GM19452 (cell line): Measurements from ENCODE around the gene IFT88.
"Not testable (repeated sequence)": the region's sequence is repeated elsewhere in the genome, so short reads cannot be mapped to it uniquely, and the experiment has no call there.

Experiments
- ATAC-seq: cut with Tn5 transposase; IDR thresholded peaks from one replicate; pipeline ENCODE4 v1.9.1; 2021; ENCODE audit not compliant: unreplicated experiment

IFT88 gene

GRCh38 chr13:20623000-20623399 lies 56.0 kb downstream of the IFT88 start:
- no peak for ATAC-seq

DNA sequence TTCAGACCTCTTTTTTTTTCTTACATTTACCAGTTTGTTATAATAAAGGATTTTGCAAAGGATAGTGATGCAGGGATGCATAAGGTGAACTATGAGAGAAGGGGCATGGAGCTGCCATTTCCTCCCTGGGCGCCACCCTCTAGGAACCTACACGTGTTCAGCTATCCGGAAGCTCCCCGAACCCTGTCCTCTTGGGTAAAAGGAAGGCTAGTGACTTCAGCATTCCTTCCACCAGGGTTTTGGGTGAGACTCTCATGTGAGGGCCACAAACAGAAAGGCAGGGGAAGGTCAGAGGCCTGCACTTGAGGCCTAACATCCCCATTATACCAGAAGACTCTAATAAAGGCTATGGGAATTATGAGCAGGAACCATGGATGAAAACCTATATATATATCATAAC lies 57.3 kb downstream of the IFT88 start:
- ATAC-seq, result no peak

DNA sequence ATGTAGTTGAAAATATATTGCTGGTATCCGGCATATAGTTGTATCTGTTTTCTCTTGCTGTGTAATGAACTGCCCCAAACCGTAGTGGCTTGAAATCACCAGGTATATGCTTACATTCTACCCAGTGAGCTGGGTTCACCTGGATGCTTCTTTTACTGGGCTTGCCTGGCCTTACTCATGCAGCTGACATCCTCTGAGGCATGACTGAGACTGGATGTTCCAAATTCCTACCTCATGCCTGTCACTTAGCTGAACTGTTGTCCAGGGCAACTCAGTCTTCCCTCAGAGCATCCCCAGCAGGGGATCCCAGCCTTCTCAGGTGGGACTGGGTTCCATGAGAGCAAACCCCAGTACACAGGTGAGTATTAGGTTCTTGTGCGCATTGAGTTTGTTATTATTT lies 66.8 kb downstream of the IFT88 start:
- no peak for ATAC-seq

- ATAC-seq, result no peak
Measured at GRCh38 chr13:20636079-20636478, 69.1 kb downstream of the IFT88 start.

GRCh38 chr13:20637811-20638210 lies 70.9 kb downstream of the IFT88 start:
- ATAC-seq, result no peak

DNA sequence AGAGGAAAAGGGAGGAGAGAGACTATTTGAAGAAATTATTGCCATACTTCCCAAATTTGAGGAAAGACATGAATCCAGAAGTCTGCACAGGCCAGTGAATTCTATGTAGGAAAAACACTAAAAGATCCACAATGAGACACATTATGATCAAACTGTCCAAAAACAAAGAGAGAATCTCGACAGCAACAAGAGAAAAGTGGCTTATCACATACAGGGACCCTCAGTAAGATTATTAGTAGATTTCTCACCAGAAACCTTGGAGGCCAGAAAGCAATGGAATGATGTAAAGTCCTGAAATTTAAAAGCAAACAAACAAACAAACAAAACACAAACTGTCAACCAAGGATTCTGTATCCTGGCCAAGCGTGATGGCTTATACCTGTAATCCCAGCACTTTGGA lies 80.8 kb downstream of the IFT88 start:
- ATAC-seq, result no peak

- no peak for ATAC-seq
Measured at GRCh38 chr13:20652946-20653345, 86.0 kb downstream of the IFT88 start.

GRCh38 chr13:20654156-20654555 lies 87.2 kb downstream of the IFT88 start:
- no peak for ATAC-seq

DNA sequence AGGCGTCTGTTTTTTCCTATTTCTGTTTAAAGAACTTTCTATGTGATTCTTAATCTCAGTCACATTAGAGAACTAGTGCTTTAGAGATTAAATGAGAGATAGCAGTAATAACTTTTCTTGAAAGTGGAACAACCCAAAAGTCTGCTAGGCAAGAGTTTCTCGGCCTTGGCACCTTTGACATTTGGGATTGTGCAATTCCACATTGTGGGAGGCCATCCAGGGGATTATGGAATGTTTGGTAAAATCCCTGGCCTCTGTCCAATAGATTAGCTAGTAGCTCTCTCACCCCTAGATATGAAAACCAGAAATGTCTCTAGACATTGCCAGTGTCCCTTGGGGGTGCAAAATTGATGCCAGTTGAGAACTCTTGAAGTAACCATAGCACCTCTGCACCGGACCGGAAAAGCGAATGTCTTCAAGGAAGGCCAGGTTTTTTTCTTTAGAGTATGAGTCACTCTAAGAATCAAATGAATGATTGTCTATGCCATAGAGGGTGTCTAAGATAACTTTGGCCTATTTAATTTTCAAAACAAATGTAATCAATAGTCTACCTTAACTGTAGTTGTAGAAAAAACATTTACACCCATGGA lies 91.6 kb downstream of the IFT88 start:
- ATAC-seq, result no peak

GRCh38 chr13:20664351-20664750 lies 97.4 kb downstream of the IFT88 start:
- ATAC-seq, result no peak

- ATAC-seq, result no peak
Measured at GRCh38 chr13:20666948-20667347, 100.0 kb downstream of the IFT88 start.

- no peak for ATAC-seq
Measured at GRCh38 chr13:20667857-20668437, 101.0 kb downstream of the IFT88 start.

DNA sequence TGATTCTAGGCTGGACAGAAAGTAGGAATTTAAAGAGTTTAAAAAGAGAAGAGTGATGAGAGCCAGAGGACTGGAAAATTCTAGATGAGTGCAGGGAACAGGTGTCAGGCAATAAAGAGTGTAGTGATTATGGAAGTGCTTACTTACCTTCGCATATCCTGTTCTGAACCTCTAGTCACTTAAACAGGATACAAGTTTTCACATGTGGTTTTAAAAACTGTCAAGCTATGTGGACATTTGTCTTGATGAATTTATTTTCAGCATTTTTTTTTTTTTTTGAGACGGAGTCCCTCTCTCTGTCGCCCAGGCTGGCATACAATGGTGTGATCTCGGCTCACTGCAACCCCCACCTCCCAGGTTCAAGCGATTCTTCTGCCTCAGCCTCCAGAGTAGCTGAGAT lies 102.2 kb downstream of the IFT88 start:
- no peak for ATAC-seq

GRCh38 chr13:20671789-20672188 lies 104.8 kb downstream of the IFT88 start:
- ATAC-seq, result no peak

- ATAC-seq, result no peak
Measured at GRCh38 chr13:20672772-20673171, 105.8 kb downstream of the IFT88 start.

DNA sequence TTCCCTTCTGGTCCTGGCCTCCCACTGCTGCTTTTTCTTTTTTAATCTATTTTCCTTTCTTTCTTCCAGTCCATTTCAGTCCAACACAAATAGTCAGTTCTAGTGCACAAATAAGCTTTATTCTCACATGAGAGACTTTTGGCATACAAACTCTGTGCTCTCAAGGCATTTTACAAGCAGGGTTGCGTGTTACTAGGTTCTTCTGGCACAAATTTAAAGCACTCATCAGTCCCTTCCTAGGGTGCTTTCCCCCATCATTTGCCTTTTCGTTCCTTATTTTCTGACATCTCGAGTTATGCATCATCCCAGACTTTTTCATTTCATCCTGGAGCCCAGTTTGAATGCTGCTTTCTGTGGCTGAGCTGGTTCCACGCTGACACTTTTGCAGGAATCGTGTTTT lies 106.8 kb downstream of the IFT88 start:
- no peak for ATAC-seq

- ATAC-seq, result no peak
Measured at GRCh38 chr13:20676213-20676612, 109.3 kb downstream of the IFT88 start.

DNA sequence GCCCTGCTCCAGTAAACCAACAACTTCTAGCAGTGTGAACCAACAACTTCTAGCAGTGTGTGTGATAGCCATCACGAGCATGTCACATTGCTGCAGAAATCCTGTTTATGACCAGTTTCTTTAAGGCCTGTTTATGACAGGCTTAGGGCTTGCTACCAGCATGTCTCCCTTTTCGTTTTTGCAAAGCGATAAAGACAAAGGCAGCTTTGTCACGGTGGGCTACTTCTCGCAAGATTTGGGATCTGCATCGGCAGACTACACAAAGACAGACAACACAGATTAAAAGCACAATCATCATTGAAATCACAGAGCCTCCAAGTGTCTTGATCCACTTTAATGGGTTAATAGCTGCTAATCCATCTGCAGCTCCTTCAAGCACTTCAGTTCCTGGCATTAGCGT lies 111.6 kb downstream of the IFT88 start:
- not testable (repeated sequence) for ATAC-seq

GRCh38 chr13:20679879-20680278 lies 112.9 kb downstream of the IFT88 start:
- ATAC-seq, result no peak

DNA sequence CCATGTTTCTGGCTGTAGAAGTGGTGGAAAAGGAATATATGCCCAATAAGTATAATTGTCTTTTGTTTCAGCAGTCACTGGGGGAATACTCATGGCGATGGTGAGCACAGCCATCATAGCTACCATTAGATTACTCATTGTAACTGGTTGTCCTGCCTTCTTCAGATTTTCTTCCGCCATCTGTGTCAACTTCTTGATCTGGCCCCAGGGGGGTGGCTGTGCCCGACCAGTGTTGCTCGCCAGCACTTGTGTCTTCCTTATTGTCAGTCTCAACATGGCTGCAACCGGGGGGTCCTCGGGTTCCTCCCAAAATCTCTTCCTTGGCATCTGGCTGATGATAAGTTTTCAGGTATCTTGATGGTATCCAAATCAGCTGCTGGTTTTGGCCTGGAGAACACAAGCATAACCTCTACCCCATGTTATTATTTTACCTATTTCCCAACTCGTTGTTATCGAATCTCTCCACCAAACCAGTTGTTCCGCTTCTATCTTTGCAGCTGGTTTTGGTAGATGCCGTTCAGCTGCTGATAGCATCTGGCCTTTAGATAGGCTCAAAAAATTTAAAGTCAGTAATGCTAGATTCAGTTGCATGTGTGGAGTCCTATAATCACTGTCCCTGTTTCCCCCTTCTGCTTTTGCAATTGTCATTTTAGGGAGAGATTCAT lies 113.6 kb downstream of the IFT88 start:
- no peak for ATAC-seq

GRCh38 chr13:20681481-20681880 lies 114.5 kb downstream of the IFT88 start:
- ATAC-seq, result not testable (repeated sequence)

- no peak for ATAC-seq
Measured at GRCh38 chr13:20682061-20682460, 115.1 kb downstream of the IFT88 start.

DNA sequence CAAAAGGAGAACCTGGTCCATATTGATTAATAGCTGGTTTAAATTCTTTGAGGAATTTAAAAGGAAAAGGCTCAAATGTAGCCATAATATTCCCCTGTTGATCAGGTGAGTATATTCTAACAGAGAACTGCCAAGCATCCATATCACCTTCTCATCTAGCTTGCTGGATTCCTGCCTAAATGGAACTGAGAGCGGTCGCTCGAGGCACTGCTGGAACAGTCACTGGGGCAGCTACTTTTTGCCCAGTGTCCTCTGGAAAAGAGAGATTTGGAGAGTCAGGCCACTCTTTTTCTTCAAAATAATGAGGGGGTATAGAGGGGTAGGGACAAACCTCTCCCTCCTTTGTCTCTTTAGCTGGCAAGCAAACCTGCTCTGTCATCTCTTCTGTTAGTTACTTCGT lies 117.1 kb downstream of the IFT88 start:
- ATAC-seq, result no peak
